Measurements from ENCODE around the gene DNAJC1.

DNA sequence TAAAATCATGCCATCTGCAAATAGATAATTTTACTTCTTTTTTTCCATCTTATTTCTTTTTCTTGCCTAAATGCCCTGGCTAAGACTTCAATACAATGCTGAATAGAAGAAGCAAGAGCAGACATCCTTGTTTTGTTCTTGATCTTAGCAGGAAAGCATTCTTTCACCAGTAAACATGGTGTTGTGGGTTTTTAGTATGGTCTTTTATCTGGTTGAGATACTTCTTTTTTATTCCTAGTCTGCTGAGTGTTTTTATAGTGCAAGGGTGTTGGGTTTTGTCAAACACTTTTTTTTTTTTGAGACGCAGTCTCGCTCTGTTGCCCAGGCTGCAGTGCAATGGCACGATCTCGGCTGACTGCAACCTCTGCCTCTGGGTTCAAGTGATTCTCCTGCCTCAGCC lies 232.3 kb downstream of the DNAJC1 start:
- TF ChIP-seq, protein P1, sequence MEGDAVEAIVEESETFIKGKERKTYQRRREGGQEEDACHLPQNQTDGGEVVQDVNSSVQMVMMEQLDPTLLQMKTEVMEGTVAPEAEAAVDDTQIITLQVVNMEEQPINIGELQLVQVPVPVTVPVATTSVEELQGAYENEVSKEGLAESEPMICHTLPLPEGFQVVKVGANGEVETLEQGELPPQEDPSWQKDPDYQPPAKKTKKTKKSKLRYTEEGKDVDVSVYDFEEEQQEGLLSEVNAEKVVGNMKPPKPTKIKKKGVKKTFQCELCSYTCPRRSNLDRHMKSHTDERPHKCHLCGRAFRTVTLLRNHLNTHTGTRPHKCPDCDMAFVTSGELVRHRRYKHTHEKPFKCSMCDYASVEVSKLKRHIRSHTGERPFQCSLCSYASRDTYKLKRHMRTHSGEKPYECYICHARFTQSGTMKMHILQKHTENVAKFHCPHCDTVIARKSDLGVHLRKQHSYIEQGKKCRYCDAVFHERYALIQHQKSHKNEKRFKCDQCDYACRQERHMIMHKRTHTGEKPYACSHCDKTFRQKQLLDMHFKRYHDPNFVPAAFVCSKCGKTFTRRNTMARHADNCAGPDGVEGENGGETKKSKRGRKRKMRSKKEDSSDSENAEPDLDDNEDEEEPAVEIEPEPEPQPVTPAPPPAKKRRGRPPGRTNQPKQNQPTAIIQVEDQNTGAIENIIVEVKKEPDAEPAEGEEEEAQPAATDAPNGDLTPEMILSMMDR (IDR thresholded peaks at IDR 0.05; ENCODE audit: low read depth, low read length, missing input control) = no peak
- TF ChIP-seq, protein P2, sequence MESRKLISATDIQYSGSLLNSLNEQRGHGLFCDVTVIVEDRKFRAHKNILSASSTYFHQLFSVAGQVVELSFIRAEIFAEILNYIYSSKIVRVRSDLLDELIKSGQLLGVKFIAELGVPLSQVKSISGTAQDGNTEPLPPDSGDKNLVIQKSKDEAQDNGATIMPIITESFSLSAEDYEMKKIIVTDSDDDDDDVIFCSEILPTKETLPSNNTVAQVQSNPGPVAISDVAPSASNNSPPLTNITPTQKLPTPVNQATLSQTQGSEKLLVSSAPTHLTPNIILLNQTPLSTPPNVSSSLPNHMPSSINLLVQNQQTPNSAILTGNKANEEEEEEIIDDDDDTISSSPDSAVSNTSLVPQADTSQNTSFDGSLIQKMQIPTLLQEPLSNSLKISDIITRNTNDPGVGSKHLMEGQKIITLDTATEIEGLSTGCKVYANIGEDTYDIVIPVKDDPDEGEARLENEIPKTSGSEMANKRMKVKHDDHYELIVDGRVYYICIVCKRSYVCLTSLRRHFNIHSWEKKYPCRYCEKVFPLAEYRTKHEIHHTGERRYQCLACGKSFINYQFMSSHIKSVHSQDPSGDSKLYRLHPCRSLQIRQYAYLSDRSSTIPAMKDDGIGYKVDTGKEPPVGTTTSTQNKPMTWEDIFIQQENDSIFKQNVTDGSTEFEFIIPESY (IDR thresholded peaks at IDR 0.05) = no peak
- TF ChIP-seq RAD21 (IDR thresholded peaks at IDR 0.05) (no peak), RXRA (IDR thresholded peaks at IDR 0.05) (no peak), GABPA (IDR thresholded peaks at IDR 0.05 in 1 of 2, conservative IDR thresholded peaks at IDR 0.05 in 1 of 2) (no peak), EGR1 (IDR thresholded peaks at IDR 0.05; ENCODE audit: low read depth in 2 of 2) (no peak), YY1 (IDR thresholded peaks at IDR 0.05) (no peak), TAF1 (conservative IDR thresholded peaks at IDR 0.05) (no peak), SP1 (IDR thresholded peaks at IDR 0.05) (no peak), FOXA1 (IDR thresholded peaks at IDR 0.05) (no peak), NR2F2 (IDR thresholded peaks at IDR 0.05) (no peak)
- TF ChIP-seq, protein P3, sequence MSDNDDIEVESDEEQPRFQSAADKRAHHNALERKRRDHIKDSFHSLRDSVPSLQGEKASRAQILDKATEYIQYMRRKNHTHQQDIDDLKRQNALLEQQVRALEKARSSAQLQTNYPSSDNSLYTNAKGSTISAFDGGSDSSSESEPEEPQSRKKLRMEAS (IDR thresholded peaks at IDR 0.05) = no peak
- TF ChIP-seq, protein P4, sequence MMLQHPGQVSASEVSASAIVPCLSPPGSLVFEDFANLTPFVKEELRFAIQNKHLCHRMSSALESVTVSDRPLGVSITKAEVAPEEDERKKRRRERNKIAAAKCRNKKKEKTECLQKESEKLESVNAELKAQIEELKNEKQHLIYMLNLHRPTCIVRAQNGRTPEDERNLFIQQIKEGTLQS (IDR thresholded peaks at IDR 0.05) = no peak

Data from liver (tissue), 3 donors.